GM18505 (cell line): ENCODE measurements around the gene COG5.

ENCODE experiments used
- ATAC-seq: cut with Tn5 transposase; IDR thresholded peaks from one replicate; pipeline ENCODE4 v1.9.1; 2021; ENCODE audit not compliant: unreplicated experiment
- POLR2A ChIP-seq: IDR thresholded peaks from 4 replicates; pipeline ENCODE4 v1.6.1; 2011; ENCODE audit warnings: borderline replicate concordance; ENCODE audit not compliant: insufficient read depth, insufficient read length; ENCODE audit errors: extremely low read depth

Gene COG5

DNA sequence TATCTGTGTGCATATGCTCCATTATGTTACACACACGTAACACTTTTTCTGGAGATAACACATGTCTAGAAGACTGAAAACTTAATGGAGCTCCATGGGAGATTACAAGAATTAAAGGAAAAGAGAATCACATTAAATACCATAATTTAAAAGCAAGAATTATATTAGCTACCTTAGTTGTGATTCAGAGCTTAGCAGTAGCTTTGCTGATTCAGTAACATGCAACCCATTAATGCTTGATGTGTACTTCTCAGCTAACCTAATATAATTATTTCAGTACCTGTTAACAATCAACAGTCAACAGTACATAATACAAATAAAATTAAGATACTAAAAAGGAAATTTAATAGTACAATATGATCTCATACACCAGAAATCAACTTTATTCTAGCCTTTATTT, 167.6 kb downstream of the COG5 start:
- no peak for TF ChIP-seq POLR2A
- ATAC-seq = no peak

DNA sequence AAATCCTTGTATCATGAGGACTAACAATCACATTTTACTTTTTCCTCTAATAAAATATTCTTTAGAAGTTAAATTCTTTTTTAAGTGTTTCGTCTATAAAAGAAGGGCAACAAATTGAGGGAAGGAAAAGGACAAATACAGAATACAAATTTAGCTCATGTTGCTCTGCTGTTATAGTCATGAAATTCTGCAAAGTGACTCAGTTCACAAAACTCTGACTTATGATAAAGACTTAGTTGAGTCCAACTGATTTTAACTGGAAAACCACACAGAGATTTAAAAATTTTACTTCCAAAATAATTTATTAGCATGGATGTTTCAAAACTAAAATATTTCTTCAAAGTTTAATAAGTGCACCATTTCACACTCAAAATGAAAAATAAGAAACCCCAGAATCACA, 168.9 kb downstream of the COG5 start:
- no peak for TF ChIP-seq POLR2A
- ATAC-seq = no peak

DNA sequence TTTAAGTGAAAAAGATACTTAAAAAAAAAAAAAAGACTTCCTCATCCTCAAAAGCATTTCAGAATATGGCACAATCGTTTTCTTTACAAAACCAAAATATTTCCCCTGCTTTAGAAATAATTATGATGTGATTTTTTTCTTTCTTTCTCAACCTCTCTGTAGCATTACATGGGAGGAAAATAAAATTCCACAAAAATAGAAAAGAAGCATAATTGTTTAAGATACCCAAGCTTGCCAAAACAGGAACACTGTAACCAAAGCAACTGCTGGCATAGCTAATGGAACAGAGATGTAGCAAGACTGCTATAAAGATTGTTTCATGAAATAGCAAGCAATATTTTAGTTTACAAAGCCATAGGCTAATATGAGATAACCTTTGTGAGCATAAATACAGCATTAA, 169.4 kb downstream of the COG5 start:
- TF ChIP-seq POLR2A = no peak
- no peak for ATAC-seq

DNA sequence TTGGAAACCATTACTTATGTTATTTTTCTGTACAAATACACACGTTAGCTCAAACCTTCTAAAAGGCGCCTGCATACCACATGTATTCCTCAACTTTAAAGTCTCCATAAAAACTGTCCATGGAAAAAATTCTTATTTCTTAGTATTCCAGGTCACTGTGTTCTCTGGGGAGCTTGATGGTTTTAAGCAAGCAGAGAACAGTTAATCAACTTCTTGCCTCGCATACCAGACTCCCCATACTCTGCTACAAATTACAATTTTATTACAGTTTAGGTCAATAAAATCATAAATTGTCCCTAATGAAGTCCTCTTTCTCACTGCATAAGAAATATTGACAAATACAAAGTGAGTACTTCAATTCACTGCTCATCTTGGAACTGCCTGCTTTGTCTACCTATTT, 170.9 kb downstream of the COG5 start:
- TF ChIP-seq POLR2A = no peak
- ATAC-seq = no peak

DNA sequence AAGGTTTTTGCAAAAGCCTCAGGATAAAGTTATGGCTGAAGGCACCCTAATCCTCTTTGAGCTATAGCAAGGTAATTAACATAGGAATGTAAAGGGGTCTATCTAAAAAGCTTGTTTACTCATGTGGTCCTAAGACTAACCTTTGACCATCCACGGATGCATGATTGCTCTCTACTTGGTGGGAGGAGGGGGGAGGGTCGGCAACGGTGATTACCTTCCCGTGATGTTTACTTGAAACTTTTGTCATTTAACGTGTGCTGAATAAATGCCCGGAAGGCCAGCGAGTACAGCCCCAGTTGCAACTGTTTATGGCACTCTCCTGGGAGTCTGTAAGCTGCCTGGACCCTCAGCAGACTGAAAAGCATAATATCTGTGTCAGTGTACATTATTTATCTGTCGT, 172.8 kb downstream of the COG5 start:
- TF ChIP-seq POLR2A = no peak
- no peak for ATAC-seq

DNA sequence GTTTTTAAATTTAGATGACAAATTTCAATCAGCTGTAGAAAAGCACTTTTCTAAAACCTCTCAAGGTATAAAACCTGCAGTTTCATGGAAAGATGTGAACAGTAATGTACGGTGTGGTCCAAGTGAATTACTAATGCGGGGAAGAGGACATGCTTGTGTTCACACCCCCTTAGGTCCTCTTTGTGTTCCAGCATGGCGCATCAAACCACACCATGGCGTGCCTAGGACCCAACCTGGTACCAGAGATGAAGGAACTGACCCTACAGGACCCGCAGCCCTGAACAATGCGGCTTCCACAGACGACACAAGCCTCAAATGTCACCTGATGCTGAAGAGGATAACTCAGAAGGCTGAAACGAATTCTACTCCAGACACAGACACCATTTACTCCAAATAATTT, 175.1 kb downstream of the COG5 start:
- no peak for TF ChIP-seq POLR2A
- ATAC-seq = no peak

DNA sequence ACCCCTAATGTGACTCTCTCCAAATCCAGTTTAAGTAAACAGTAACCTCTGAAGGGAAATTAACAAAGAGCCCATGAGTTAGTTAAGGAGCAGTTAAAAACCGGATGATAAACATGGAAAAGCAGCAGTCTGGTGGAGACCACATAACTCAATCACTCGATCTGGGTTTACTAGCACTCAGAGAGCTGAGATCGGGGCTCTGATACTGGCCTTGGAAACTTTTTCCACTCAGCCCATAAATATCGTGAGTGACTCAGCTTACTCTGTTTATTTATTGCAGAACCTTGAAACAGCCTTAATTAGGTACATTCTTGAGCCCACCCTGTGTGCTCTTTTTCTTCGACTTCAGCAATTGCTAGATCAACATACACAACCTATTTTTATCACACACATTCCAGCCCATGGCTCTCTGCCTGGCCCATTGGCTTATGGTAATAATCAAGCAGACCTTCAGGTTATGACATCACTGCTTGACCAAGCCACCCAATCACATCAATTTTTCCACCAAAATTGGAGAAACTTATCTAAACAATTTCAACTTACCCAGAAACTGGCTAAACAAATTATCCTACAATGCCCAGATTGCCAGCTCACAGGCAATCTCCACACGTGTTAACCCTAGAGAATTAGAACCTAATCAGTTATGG, 176.0 kb downstream of the COG5 start:
- ATAC-seq = no peak

DNA sequence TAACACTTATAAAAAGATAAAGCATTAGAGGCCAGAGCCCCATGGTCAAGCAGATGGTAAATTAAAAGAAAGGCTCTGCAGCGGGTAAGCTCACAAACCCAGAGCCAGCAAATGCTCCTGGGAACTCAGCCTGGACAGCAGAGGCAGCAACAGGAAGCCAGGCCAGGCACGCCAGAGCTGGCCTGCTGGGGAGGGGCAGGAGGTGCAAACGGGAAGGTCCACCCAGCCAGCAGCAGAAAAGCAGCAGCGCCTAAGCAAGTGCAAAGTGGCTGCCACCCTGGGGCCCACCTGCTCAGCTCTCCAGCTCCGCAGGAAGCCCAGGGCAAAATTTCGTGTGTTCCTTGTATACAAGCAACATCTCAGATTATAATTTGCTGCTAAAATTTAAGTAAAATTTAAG, 176.6 kb downstream of the COG5 start:
- ATAC-seq = no peak
- no peak for TF ChIP-seq POLR2A

More for the DNA sequence above, 176.0 kb downstream of the COG5 start:
- no peak for TF ChIP-seq POLR2A

DNA sequence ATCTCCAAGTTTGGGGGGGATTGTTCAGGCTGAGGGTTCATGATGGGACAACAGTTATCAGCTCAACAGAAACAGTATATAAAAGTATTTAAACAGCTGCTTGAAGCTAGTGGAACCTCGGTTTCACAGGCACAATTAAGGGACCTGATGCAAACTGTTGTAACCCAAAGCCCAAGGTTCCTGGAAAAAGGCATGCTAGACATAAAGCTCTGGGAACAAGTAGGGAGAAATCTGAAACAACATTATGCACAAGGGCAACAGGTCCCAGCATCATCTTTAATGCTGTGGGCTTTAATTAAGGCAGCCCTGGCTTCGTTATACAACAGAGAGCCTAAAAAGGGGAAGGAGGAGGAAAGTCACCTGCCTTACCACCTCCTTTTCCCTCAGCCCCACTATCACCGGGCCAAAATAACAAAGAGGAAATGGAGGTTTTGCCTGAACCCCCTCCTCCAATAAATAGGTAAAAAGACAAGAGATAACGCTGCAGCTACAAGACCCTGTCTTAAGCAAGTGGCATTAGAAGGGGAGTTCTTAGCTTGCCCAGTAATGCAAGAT, 177.1 kb downstream of the COG5 start:
- no peak for ATAC-seq
- TF ChIP-seq POLR2A = no peak

DNA sequence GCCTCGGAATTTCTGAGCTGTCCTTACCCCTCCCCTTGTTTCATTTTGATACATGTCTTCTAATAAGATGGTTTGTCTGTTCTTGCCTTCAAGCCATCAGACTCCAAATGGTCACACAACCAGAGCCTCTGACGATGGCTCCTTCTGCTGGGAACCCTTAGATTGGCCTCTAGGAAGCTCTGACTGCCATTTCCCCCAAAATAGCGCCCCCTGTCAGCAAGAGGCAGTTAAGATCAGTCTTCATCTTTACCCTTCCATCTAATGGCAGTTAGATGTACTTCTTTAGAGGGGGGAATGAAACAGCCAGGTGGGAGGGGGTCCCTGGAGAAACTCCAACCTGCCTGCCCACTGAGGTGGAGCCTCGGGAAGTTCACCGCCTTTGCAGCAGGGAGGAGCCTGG, 179.7 kb downstream of the COG5 start:
- no peak for ATAC-seq
- TF ChIP-seq POLR2A = no peak

DNA sequence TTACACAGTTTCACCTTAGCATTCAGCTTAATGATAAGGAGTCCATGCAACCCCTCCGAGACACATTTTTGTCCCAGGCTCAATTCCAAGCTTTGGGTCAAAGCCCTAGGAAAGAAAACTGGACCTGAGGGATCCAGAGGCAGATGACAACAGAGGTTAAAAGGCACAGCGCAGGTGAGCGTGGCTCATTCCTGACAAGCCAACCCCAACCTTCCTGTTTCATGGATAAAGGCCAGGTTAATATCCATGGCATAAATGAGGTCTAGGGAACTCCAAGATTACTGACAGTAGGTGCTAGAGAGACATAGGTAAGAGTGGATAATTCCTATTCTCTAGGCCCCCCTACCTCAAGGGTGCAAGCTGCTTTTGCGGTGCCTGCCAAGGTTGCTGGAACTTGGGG, 180.5 kb downstream of the COG5 start:
- ATAC-seq = no peak
- no peak for TF ChIP-seq POLR2A

DNA sequence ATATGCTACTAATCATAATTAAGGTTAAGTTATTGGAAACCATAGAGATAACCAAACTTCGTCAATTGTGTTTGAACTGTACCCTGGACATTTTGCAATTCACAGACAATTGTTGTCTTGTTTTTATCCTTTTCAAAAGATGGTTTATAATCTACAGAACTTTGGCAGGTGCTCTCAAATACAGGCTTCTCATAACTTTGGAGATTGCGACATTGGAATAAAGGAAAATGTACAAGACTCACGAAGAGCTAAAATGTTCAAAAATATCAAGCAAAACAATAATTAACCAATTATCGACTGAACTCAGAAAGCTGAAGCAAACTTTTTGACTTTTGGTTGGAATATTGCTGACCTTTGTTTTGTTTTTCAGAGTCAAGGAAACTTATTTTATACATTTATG, 182.3 kb downstream of the COG5 start:
- no peak for ATAC-seq
- no peak for TF ChIP-seq POLR2A

DNA sequence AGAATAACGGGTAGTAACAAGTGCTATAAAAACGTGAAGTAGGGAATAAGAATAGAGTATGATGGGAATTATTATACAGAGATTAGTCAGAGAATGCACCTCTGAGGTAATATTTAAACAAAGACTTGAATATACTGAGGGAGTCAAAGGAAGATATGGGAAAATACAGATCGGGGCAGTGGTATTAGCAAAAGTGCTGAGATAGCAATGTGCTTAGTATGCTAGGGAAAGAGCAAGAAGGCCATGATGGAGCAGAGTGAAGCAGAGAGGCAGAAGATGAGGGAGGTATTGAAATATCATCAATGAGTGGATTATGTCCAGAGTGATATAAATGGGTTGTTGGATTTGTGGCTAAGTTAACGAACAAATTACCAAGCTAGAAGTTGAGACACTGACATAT, 190.4 kb downstream of the COG5 start:
- TF ChIP-seq POLR2A = no peak

DNA sequence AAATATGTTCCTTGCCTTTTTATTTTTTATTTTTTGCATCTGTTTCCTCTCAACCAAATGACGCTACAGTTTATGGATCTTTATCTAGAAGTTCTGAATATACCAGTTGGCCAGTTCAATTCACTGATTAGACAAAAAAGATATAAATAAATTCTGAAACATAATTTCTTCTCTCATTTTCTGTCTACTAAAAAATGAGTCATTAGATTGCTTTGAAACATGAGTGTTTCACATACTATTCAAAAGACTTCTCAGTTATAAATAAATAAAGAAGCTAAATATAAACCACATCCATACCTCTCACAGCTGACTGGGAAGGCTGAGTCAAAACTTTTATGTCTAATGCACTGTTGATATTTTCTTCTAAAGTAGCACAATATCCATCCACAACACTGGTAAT, 191.4 kb downstream of the COG5 start:
- ATAC-seq = no peak

More for the DNA sequence above, 190.4 kb downstream of the COG5 start:
- no peak for ATAC-seq

DNA sequence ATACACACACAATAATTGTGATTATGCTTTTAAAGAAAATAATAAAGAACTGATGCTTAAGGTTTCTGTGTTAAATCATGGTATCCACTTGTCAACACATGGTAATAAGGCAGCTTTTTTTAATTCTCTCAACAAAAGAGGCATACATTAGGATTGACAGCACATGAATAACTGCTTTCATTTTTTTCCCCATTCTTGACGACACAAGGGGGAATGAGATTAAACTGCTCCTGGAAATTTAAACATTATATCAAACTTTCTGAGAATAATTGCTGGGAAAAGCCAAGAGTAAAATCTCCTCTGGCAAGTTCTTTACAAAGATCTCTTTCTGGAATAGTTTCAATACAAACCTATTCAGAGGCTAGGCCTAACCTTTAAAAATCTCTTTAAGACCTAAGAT, 192.9 kb downstream of the COG5 start:
- no peak for ATAC-seq
- no peak for TF ChIP-seq POLR2A

More for the DNA sequence above, 191.4 kb downstream of the COG5 start:
- no peak for TF ChIP-seq POLR2A
